Measurements from ENCODE around the gene HEBP2.

- TF ChIP-seq POLR2AphosphoS5 (IDR thresholded peaks at IDR 0.05; ENCODE audit: low read depth): no peak
- TF ChIP-seq, protein P1, sequence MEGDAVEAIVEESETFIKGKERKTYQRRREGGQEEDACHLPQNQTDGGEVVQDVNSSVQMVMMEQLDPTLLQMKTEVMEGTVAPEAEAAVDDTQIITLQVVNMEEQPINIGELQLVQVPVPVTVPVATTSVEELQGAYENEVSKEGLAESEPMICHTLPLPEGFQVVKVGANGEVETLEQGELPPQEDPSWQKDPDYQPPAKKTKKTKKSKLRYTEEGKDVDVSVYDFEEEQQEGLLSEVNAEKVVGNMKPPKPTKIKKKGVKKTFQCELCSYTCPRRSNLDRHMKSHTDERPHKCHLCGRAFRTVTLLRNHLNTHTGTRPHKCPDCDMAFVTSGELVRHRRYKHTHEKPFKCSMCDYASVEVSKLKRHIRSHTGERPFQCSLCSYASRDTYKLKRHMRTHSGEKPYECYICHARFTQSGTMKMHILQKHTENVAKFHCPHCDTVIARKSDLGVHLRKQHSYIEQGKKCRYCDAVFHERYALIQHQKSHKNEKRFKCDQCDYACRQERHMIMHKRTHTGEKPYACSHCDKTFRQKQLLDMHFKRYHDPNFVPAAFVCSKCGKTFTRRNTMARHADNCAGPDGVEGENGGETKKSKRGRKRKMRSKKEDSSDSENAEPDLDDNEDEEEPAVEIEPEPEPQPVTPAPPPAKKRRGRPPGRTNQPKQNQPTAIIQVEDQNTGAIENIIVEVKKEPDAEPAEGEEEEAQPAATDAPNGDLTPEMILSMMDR (conservative IDR thresholded peaks at IDR 0.05; ENCODE audit: low read depth in 2 of 2): no peak
- no peak for TF ChIP-seq EZH2 (IDR thresholded peaks at IDR 0.05; ENCODE audit: low read depth, unreplicated experiment)
- no peak for TF ChIP-seq NANOG (IDR thresholded peaks at IDR 0.05; ENCODE audit: borderline replicate concordance)
- no peak for TF ChIP-seq EZH2phosphoT487 (IDR thresholded peaks at IDR 0.05; ENCODE audit: unreplicated experiment)
- TF ChIP-seq ZNF114 (CRISPR knock-in tag; IDR thresholded peaks at IDR 0.05): no peak
- no peak for TF ChIP-seq ZNF331 (CRISPR knock-in tag; IDR thresholded peaks at IDR 0.05; ENCODE audit: low read depth)
- TF ChIP-seq, protein P2, sequence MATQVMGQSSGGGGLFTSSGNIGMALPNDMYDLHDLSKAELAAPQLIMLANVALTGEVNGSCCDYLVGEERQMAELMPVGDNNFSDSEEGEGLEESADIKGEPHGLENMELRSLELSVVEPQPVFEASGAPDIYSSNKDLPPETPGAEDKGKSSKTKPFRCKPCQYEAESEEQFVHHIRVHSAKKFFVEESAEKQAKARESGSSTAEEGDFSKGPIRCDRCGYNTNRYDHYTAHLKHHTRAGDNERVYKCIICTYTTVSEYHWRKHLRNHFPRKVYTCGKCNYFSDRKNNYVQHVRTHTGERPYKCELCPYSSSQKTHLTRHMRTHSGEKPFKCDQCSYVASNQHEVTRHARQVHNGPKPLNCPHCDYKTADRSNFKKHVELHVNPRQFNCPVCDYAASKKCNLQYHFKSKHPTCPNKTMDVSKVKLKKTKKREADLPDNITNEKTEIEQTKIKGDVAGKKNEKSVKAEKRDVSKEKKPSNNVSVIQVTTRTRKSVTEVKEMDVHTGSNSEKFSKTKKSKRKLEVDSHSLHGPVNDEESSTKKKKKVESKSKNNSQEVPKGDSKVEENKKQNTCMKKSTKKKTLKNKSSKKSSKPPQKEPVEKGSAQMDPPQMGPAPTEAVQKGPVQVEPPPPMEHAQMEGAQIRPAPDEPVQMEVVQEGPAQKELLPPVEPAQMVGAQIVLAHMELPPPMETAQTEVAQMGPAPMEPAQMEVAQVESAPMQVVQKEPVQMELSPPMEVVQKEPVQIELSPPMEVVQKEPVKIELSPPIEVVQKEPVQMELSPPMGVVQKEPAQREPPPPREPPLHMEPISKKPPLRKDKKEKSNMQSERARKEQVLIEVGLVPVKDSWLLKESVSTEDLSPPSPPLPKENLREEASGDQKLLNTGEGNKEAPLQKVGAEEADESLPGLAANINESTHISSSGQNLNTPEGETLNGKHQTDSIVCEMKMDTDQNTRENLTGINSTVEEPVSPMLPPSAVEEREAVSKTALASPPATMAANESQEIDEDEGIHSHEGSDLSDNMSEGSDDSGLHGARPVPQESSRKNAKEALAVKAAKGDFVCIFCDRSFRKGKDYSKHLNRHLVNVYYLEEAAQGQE (IDR thresholded peaks at IDR 0.05; ENCODE audit: unreplicated experiment): no peak
- no peak for TF ChIP-seq CREB1 (CRISPR knock-in tag; IDR thresholded peaks at IDR 0.05; ENCODE audit: low read depth)
- TF ChIP-seq, protein P3, sequence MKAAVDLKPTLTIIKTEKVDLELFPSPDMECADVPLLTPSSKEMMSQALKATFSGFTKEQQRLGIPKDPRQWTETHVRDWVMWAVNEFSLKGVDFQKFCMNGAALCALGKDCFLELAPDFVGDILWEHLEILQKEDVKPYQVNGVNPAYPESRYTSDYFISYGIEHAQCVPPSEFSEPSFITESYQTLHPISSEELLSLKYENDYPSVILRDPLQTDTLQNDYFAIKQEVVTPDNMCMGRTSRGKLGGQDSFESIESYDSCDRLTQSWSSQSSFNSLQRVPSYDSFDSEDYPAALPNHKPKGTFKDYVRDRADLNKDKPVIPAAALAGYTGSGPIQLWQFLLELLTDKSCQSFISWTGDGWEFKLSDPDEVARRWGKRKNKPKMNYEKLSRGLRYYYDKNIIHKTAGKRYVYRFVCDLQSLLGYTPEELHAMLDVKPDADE (IDR thresholded peaks at IDR 0.05): no peak
- no peak for TF ChIP-seq JUNB (IDR thresholded peaks at IDR 0.05; ENCODE audit: unreplicated experiment)
- TF ChIP-seq ZNF462 (CRISPR knock-in tag; IDR thresholded peaks at IDR 0.05): no peak
Observed at GRCh38 chr6:138432063-138432356, 28.0 kb downstream of the HEBP2 start.
